ENCODE data around the gene RNF166. TPM values are rescaled to one million over a fixed set of nuclear protein-coding genes. Genes with fewer than 3 reads are reported as not detected.
A peak's percentile ranks its signal among the peaks of the same experiment; 100 is the strongest.

The RNF166 gene
- total RNA-seq, 1 experiment from 2014 or later, result 19.8 TPM

DNA sequence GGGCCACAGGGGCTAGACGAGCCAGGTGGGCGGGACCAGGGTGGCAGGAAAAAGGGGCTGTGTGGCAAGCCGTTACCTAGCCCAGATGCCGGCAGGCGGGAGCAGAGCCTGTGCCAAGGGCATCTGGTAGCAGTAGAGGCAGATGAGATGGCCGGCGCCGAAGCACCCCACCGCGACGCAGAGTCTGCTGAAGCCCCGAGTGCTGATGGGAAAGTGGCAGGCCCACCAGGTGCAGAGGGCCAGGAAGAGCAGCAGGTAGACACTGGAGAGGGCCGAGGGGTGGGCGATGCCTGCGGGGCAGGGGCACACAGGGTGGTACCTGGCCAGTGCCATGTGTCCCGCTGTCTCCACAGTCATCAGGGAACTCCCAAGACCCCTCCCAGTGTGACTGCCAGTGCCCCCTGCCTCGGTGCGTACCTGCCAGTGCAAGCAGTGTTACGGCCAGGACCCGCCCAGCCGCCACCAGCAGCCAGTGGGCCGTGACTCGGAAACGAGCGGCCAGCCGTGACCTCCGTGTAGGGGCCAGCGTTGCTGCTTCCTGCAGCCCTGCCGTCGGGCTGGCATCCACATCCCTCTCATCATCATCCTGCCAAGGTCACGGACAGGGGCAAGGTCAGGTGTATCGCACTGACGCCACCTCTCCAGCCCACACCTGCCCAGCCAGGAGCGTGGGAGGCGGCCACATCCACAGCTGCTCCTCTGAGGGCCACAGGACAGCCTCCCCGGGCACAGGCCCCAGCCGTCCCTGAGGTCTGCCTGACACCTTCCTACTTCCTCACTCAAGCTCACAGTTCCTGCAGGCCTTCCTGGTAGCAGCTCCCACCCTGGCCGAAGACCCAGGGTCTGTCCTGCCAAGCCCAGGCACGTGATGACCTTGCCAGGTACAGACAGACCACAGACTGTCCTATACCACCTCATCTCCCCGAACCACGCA lies 32.2 kb upstream of the RNF166 start:
- TF ChIP-seq, protein P1, sequence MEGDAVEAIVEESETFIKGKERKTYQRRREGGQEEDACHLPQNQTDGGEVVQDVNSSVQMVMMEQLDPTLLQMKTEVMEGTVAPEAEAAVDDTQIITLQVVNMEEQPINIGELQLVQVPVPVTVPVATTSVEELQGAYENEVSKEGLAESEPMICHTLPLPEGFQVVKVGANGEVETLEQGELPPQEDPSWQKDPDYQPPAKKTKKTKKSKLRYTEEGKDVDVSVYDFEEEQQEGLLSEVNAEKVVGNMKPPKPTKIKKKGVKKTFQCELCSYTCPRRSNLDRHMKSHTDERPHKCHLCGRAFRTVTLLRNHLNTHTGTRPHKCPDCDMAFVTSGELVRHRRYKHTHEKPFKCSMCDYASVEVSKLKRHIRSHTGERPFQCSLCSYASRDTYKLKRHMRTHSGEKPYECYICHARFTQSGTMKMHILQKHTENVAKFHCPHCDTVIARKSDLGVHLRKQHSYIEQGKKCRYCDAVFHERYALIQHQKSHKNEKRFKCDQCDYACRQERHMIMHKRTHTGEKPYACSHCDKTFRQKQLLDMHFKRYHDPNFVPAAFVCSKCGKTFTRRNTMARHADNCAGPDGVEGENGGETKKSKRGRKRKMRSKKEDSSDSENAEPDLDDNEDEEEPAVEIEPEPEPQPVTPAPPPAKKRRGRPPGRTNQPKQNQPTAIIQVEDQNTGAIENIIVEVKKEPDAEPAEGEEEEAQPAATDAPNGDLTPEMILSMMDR (IDR thresholded peaks at IDR 0.05), result no peak
- TF ChIP-seq POLR2AphosphoS5 (IDR thresholded peaks at IDR 0.05; ENCODE audit: low read depth, low read length) (no peak), REST (IDR thresholded peaks at IDR 0.05; ENCODE audit: insufficient read depth in 1 of 2, low read depth in 2 of 2, low read length in 1 of 2) (no peak), TCF7L2 (IDR thresholded peaks at IDR 0.05; ENCODE audit: low read depth, low read length) (no peak), SIN3A (IDR thresholded peaks at IDR 0.05; ENCODE audit: borderline replicate concordance, insufficient read depth, low read depth, low read length) (no peak)
- Histone ChIP-seq H3K27me3 (ENCODE audit: control insufficient read depth, insufficient read depth, low read length) (no peaks in the 10 kb centered on the region), H3K27ac (ENCODE audit: low read length) (no peak overlapping the region), H3K36me3 (ENCODE audit: control insufficient read depth, insufficient read depth, low read length) (no peaks in the 10 kb centered on the region; the same call in 1 of the 2 replicates), H3K4me3 (ENCODE audit: low read depth in 2 of 2, low read length in 2 of 2) (no peak overlapping the region), H3K9me3 (ENCODE audit: control insufficient read depth, insufficient read depth, low read depth, low read length) (no peaks in the 10 kb centered on the region), H3K4me1 (ENCODE audit: control insufficient read depth, insufficient read depth, low read length) (no peaks in the 10 kb centered on the region; the same call in 1 of the 2 replicates)
- DNase-seq (ENCODE audit: low read depth, low spot score), result no peak
- ChIA-PET CTCF (interaction anchor here (1.6 kb wide), 1 partner anchor 72 kb away, joined by 7 read pairs; no protein-coding TSS in a partner anchor), POLR2A (no interaction called here)
- intact Hi-C loops (cut with micrococcal nuclease; ENCODE audit: unreplicated experiment), result loop anchor here (10.0 kb wide), 1 partner anchor 46 kb away; the partner anchor contains the start of gene PIEZO1
- no peak for ATAC-seq
- in situ Hi-C loops (cut with HindIII; ENCODE audit: low pct_unique_long_range_greater_than_20kb, low sequenced_read_pairs), result no loop called here
- BruUV-seq (replicated peaks), result no TSS peak

DNA sequence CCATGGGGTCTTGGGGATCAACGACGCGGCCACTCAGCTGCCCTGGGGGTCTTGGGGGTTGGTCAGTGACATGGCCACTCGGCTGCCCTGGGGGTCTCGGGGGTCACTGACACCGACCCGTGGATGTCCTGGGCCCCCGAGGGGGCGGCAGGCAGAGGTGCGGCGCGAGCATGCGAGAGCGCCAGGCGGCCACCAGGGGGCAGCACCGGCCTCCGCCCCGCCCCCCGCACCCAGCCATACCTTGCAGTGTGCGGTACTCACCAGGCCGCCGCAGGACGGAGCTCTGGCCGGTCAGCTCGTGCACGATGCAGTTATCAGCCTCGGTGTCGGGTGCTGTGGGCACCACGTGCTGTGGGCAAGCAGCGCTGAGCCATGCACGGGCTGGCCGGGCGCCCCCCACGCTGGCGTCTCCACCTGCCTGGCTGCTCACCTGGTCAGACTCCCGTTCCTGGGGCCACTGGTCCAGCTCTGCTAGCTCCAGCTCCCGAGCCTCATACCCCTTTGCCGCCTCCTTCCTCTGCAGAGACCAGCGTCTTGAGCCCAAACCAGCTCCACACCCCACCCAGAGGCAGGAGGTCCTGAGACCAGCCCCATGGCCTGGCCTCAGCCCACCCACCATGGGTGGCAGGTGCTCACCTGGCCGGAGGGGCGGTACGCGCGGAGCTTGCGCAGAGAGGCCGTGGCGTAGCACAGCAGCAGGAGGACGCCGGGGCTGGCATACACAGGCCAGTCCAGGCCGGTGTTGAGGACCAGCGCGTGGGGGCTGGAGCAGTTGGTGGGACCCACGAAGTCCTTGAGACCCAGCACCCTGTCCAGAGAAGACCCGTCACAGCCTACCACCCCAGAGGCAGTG lies 31.3 kb upstream of the RNF166 start:
- ChIA-PET POLR2A (no interaction called here), CTCF (interaction anchor here (0.5 to 1.6 kb wide), 11 partner anchors 14 to 83 kb away, joined by 3 to 8 read pairs (median 5); no protein-coding TSS in a partner anchor)
- intact Hi-C loops (cut with micrococcal nuclease; ENCODE audit: unreplicated experiment) (loop anchor here (10.0 kb wide), 1 partner anchor 47 kb away; the partner anchor contains the start of gene PIEZO1), in situ Hi-C loops (cut with HindIII; ENCODE audit: low pct_unique_long_range_greater_than_20kb, low sequenced_read_pairs) (no loop called here)
- H3K27ac ChIP-seq (ENCODE audit: low read length), result no peak overlapping the region
- H3K4me3 ChIP-seq (ENCODE audit: low read depth in 2 of 2, low read length in 2 of 2), result no peak overlapping the region
- H3K9me3 ChIP-seq (ENCODE audit: control insufficient read depth, insufficient read depth, low read depth, low read length), result no peaks in the 10 kb centered on the region
- no peak for TF ChIP-seq POLR2AphosphoS5 (IDR thresholded peaks at IDR 0.05; ENCODE audit: low read depth, low read length)
- no peak for TF ChIP-seq REST (IDR thresholded peaks at IDR 0.05; ENCODE audit: insufficient read depth in 1 of 2, low read depth in 2 of 2, low read length in 1 of 2)
- no peak for TF ChIP-seq TCF7L2 (IDR thresholded peaks at IDR 0.05; ENCODE audit: low read depth, low read length)
- TF ChIP-seq SIN3A (IDR thresholded peaks at IDR 0.05; ENCODE audit: borderline replicate concordance, insufficient read depth, low read depth, low read length), result no peak
- TF ChIP-seq, protein P1 (IDR thresholded peaks at IDR 0.05), result peak; percentile 93
- H3K36me3 ChIP-seq (ENCODE audit: control insufficient read depth, insufficient read depth, low read length), result no peaks in the 10 kb centered on the region; the same call in 1 of the 2 replicates
- DNase-seq (ENCODE audit: low read depth, low spot score) (no peak), ATAC-seq (peak; percentile 82)
- BruUV-seq (replicated peaks), result TSS peak; percentile 41
- H3K4me1 ChIP-seq (ENCODE audit: control insufficient read depth, insufficient read depth, low read length), result no peaks in the 10 kb centered on the region
- no peaks in the 10 kb centered on the region for H3K27me3 ChIP-seq (ENCODE audit: control insufficient read depth, insufficient read depth, low read length)
